Lung (tissue), 12 donors: ENCODE results near the gene CLTB. TPM values are rescaled to one million over a fixed set of nuclear protein-coding genes. Genes with fewer than 3 reads are reported as not detected.
A peak's percentile ranks its signal among the peaks of the same experiment; 100 is the strongest.

Experiments used
- ATAC-seq: fragments of 200-7000 bp; cut with Tn5 transposase; one replicate; pipeline ENCODE4 v1.9.1; 2020; ENCODE audit warnings: moderate number of reproducible peaks; ENCODE audit not compliant: insufficient read depth, low FRiP score
- DNase-seq, 3 donors: peaks; one replicate each; pipeline ENCODE4 v3.0.0-alpha.2; 2013 to 2017
- H3K27ac ChIP-seq, 2 donors: one replicate each; pipeline ENCODE4 v1.5.1; 2013; ENCODE audit warnings: mild to moderate bottlenecking in 2 of 2, moderate library complexity in 2 of 2, control low read depth in 1 of 2, inconsistent platforms in 1 of 2, low read depth in 1 of 2, low read length in 1 of 2
- H3K27me3 ChIP-seq, 3 donors: one replicate each; pipeline ENCODE4 v1.5.1; 2013; ENCODE audit warnings: low read length in 2 of 3; ENCODE audit not compliant: control insufficient read depth in 3 of 3, insufficient read depth in 3 of 3
- H3K36me3 ChIP-seq, 4 donors: one replicate each; pipeline ENCODE4 v1.5.1; 2013; ENCODE audit warnings: low read length in 4 of 4, mild to moderate bottlenecking in 1 of 4, moderate library complexity in 1 of 4; ENCODE audit not compliant: control insufficient read depth in 4 of 4, insufficient read depth in 4 of 4
- H3K4me1 ChIP-seq, 5 donors: one replicate each; pipeline ENCODE4 v1.5.1; 2013; ENCODE audit warnings: low read length in 5 of 5, mild to moderate bottlenecking in 2 of 5, moderate library complexity in 1 of 5; ENCODE audit not compliant: control insufficient read depth in 5 of 5, insufficient read depth in 5 of 5
- H3K4me3 ChIP-seq: one replicate; pipeline ENCODE4 v1.5.1; 2013; ENCODE audit warnings: mild to moderate bottlenecking, control low read depth, moderate library complexity
- H3K9ac ChIP-seq, 2 donors: one replicate each; pipeline ENCODE4 v1.5.1; 2013; ENCODE audit warnings: low read length in 2 of 2, control low read depth in 1 of 2; ENCODE audit not compliant: insufficient read depth in 1 of 2
- H3K9me3 ChIP-seq, 4 donors: one replicate each; pipeline ENCODE4 v1.5.1; 2013; ENCODE audit warnings: low read length in 3 of 4, mild to moderate bottlenecking in 1 of 4, moderate library complexity in 1 of 4; ENCODE audit not compliant: control insufficient read depth in 4 of 4, insufficient read depth in 3 of 4
- WGBS, 2 donors: extraction: QIAGEN DNeasy Blood & Tissue Kit; methylation state at CpG; one replicate each; pipeline ENCODE4 v1.1.7; 2013; 5-methylcytosine and 5-hydroxymethylcytosine counted together
- polyA plus RNA-seq, 2 donors: library from polyadenylated mRNA; stranded (reverse); fragments of 200-250 nt; gene quantifications; one replicate each; pipeline ENCODE4 v1.2.1, GENCODE V29; 2013
- total RNA-seq, 2 donors: library from RNA; depleted of rRNA in 1 of 2; stranded (reverse); fragments of >200 nt in 1 of 2; gene quantifications; one replicate each; pipeline ENCODE4 v1.2.1, GENCODE V29; 2014 to 2021
- TF ChIP-seq, protein P1 (sequence below): IDR thresholded peaks from 2 replicates; pipeline ENCODE4 v1.5.1; 2012; ENCODE audit warnings: mild to moderate bottlenecking; ENCODE audit errors: control extremely low read depth, extremely low read depth
- donor health status: control.
- donor health status: control.
- donor health status: Bipolar disorder and iron deficiency.
- donor health status: healthy.
- donor health status: DM: yes; HTN: yes; CAD: no.

CLTB gene
- total and polyA plus RNA-seq, 4 donors, result 33.2 to 193 (median 112) TPM

DNA sequence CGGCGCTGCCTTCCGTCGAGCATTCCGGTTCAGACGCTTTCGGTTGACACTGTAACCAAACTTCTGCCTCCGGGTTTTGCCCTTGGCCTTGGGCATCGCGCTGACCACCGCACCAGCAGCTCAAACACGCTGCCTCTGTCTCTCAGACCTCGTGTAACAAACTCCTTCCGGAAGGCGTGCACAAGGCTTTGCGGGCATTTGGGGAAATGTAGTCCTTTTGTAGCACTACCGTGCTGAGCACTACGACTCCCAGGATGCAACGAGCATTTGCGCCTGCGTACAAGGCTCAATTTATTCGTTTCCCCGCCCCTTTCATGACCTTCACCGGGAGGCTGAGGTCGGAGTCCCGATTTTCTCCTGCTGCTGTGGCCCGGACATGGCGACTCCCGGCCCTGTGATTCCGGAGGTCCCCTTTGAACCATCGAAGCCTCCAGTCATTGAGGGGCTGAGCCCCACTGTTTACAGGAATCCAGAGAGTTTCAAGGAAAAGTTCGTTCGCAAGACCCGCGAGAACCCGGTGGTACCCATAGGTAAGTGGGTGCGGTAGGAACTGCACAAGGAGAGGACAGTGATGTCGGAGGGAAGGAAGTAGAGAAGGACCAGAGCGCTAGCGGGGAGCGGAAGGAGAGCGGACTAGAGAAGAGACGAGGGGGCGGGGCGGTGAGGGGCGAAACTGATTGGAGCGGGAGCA lies 27.8 kb downstream of the CLTB start, which contains the start of the genes HIGD2A and NOP16:
Gene HIGD2A, plus strand, starts transcription at position 308 of the 691 bp plus-strand sequence. Its CDS starts 69 bp downstream, at position 377.
Gene NOP16, minus strand, starts transcription at position 155 of the 691 bp plus-strand sequence. Its CDS starts 59 bp downstream, at position 96.
- WGBS, 2 donors, result 0% methylated on average over 47 of the region's 47 CpGs
- Histone ChIP-seq H3K27ac (peak within 1 kb of the TSS; percentile 96 to 97), H3K9me3 (no peaks in the 10 kb centered on the region), H3K36me3 (peaks cover 9 to 32% (median 15%) of the 10 kb centered on the region in 4 donors), H3K9ac (peak within 1 kb of the TSS; percentile 75 to 91), H3K27me3 (no peaks in the 10 kb centered on the region), H3K4me1 (peaks cover 0 to 13% (median 5%) of the 10 kb centered on the region in 5 donors), H3K4me3 (peak within 1 kb of the TSS; percentile 98)
- ATAC-seq, result peak; percentile 96
- peak; percentile 99 for DNase-seq
- TF ChIP-seq, protein P1, sequence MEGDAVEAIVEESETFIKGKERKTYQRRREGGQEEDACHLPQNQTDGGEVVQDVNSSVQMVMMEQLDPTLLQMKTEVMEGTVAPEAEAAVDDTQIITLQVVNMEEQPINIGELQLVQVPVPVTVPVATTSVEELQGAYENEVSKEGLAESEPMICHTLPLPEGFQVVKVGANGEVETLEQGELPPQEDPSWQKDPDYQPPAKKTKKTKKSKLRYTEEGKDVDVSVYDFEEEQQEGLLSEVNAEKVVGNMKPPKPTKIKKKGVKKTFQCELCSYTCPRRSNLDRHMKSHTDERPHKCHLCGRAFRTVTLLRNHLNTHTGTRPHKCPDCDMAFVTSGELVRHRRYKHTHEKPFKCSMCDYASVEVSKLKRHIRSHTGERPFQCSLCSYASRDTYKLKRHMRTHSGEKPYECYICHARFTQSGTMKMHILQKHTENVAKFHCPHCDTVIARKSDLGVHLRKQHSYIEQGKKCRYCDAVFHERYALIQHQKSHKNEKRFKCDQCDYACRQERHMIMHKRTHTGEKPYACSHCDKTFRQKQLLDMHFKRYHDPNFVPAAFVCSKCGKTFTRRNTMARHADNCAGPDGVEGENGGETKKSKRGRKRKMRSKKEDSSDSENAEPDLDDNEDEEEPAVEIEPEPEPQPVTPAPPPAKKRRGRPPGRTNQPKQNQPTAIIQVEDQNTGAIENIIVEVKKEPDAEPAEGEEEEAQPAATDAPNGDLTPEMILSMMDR, result no peak

DNA sequence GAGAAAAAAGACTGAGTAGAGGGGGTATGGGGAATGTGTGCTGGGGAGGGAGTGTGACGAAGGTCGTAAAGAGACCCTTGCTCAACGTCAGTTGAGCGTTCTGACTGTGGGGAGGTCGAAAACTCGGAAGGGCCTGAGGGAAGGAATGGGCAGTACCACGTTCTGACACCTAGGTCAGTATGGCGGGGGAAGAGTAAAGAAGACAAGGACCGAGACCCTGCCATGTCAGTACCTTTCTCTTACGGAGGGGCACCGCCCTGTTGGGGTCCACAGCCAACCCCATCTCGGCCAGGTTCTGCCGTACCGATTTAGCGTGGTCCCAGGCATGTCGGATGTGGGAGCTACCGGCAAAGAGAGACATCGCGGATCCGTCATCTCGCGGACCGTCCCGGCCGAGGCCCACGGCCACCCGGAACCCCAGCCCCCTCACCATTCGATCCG lies 28.3 kb downstream of the CLTB start:
- Histone ChIP-seq H3K36me3 (peaks cover 9 to 34% (median 19%) of the 10 kb centered on the region in 4 donors), H3K27me3 (no peaks in the 10 kb centered on the region), H3K9ac (peak overlapping the region in 1 of 2 donors; percentile 91), H3K4me3 (peak overlapping the region; percentile 98), H3K4me1 (peaks cover 0 to 13% (median 5%) of the 10 kb centered on the region in 5 donors), H3K9me3 (no peaks in the 10 kb centered on the region), H3K27ac (peak overlapping the region; percentile 71 to 91)
- WGBS, 2 donors, result 0 to 1% methylated on average over 29 of the region's 29 CpGs
- ATAC-seq (no peak), DNase-seq (peak in 2 of 3 donors; percentile 16 to 24)
- TF ChIP-seq, protein P1, result no peak

DNA sequence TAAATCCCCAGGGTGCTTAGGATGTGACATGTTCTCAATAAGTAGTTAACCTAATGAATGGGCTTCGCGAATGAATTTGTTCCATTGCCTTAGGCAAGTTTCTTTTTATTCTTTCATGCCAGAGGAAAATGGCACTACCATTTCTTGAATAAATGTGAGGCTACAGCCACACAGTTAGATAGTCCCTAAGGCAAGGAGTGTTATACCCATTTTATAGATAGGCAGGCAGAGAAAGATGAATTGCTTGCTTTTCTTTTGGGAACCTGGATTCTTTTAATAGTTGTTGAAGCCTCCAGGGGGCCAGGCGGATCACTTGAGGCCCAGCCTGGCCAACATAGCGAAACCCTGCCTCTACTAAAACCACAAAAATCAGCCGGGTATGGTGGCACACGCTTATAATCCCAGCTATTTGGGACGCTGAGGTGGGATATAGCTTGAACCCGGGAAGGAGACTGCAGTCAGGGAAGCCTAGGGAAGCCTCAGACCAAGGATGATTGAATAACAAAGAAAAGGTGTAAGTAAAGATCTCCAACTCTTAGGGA lies 28.9 kb downstream of the CLTB start:
- H3K9me3 ChIP-seq, result no peaks in the 10 kb centered on the region
- peaks cover 9 to 32% (median 21%) of the 10 kb centered on the region in 4 donors for H3K36me3 ChIP-seq
- peak overlapping the region in 1 of 2 donors; percentile 91 for H3K9ac ChIP-seq
- no peaks in the 10 kb centered on the region for H3K27me3 ChIP-seq
- peaks cover 0 to 13% (median 5%) of the 10 kb centered on the region in 5 donors for H3K4me1 ChIP-seq
- DNase-seq (no peak), ATAC-seq (no peak)
- peak overlapping the region; percentile 98 for H3K4me3 ChIP-seq
- 41 to 44% methylated on average over 8 of the region's 8 CpGs for WGBS, 2 donors
- H3K27ac ChIP-seq, result no peak overlapping the region
- TF ChIP-seq, protein P1, result no peak
